ENCODE data around the gene NRXN3.
A peak's percentile ranks its signal among the peaks of the same experiment; 100 is the strongest.
"Not testable (repeated sequence)": the region's sequence is repeated elsewhere in the genome, so short reads cannot be mapped to it uniquely, and the experiment has no call there.

Gene NRXN3

DNA sequence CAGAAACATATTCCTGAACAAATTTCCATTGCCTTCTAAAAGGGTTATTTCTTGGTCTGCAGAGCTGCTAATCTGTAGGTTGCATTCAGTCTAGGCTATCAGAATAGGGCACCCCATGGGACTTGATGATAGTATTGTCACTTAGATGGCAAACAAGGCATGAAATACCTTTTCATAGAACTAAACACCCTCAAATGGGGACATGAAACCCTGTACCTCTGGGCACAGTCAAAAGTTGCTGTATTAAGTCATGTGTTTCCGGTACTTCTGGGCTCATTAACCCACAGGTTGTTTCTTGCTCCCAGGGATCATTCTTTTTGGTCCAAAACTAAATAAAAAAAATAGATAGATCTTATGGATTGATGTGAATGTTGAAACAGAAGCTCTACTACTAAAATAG is 930.4 kb downstream of the NRXN3 start:
- no peak overlapping the region for H3K4me3 ChIP-seq (ENCODE audit: low read depth, low read length)
- peak; percentile 35 for DNase-seq (ENCODE audit: low read depth)
- TF ChIP-seq, protein P1, sequence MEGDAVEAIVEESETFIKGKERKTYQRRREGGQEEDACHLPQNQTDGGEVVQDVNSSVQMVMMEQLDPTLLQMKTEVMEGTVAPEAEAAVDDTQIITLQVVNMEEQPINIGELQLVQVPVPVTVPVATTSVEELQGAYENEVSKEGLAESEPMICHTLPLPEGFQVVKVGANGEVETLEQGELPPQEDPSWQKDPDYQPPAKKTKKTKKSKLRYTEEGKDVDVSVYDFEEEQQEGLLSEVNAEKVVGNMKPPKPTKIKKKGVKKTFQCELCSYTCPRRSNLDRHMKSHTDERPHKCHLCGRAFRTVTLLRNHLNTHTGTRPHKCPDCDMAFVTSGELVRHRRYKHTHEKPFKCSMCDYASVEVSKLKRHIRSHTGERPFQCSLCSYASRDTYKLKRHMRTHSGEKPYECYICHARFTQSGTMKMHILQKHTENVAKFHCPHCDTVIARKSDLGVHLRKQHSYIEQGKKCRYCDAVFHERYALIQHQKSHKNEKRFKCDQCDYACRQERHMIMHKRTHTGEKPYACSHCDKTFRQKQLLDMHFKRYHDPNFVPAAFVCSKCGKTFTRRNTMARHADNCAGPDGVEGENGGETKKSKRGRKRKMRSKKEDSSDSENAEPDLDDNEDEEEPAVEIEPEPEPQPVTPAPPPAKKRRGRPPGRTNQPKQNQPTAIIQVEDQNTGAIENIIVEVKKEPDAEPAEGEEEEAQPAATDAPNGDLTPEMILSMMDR (IDR thresholded peaks at IDR 0.05; ENCODE audit: insufficient read depth, low read depth, low read length, missing control alignments) = no peak

GRCh38 chr14:79101388-79101787 is 931.2 kb downstream of the NRXN3 start:
- no peak overlapping the region for H3K4me3 ChIP-seq (ENCODE audit: low read depth, low read length)
- TF ChIP-seq, protein P1 (IDR thresholded peaks at IDR 0.05; ENCODE audit: insufficient read depth, low read depth, low read length, missing control alignments) = no peak
- DNase-seq (ENCODE audit: low read depth) = peak; percentile 7

DNA sequence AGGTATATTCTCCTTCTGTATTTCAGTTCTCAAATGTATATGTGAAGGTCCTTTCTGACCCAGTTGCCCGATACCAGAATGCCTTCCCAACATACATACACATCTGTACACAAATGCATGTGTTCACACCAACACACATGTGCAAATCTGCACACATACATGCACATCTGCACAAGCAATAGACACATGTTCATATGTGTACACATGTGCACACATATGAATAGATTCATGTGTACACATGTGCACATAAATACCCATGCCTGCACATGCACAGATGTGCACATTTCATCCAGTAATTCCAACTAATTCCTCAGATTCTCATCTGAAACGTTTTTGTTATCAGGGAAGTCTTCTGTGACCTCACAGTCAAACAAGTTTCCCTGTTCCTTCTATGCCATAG is 933.6 kb downstream of the NRXN3 start:
- DNase-seq (ENCODE audit: low read depth) = no peak
- TF ChIP-seq, protein P1 (IDR thresholded peaks at IDR 0.05; ENCODE audit: insufficient read depth, low read depth, low read length, missing control alignments) = no peak
- H3K4me3 ChIP-seq (ENCODE audit: low read depth, low read length) = no peak overlapping the region

DNA sequence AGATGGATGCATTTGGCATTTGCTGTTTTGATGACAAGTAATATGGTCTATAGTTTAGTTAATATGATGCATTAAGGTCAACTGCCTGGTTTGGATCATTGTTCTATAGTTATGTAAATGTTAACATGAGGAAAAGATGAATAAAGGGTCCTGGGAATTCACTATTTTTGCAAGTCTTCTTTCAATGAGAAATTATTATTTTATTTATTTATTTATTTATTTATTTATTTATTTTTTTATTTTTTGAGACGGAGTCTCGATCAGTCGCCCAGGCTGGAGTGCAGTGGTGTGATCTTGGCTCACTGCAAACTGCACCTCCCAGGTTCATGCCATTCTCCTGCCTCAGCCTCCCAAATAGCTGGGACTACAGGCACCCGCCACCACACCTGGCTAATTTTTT is 940.4 kb downstream of the NRXN3 start:
- not testable (repeated sequence) for H3K4me3 ChIP-seq (ENCODE audit: low read depth, low read length); DNase-seq (ENCODE audit: low read depth)

GRCh38 chr14:79111987-79112501 is 941.9 kb downstream of the NRXN3 start:
- no peak overlapping the region for H3K4me3 ChIP-seq (ENCODE audit: low read depth, low read length)
- DNase-seq (ENCODE audit: low read depth) = no peak
- TF ChIP-seq, protein P1 (IDR thresholded peaks at IDR 0.05; ENCODE audit: insufficient read depth, low read depth, low read length, missing control alignments) = no peak

DNA sequence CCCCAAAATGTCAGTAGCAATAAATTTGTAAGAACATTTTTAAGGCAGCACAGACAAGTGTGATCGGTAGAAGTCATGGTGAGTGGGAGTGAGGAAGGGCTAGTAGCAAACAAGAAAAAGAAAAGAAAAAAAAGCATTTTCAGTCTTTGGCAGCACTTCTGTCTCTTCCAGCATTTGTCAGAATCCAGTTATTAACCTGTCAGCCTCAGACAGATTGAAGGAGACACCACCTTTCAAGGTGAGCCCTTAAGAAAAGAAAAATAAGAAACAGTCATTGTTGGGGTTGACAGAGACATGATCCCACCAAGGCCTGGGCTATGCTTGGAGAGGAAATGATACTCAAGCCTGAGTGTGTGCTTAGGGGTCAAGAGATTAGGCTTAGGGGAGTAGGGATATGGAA is 947.4 kb downstream of the NRXN3 start:
- TF ChIP-seq, protein P1 (IDR thresholded peaks at IDR 0.05; ENCODE audit: insufficient read depth, low read depth, low read length, missing control alignments) = no peak
- no peak overlapping the region for H3K4me3 ChIP-seq (ENCODE audit: low read depth, low read length)
- no peak for DNase-seq (ENCODE audit: low read depth)

GRCh38 chr14:79118291-79118690 is 948.1 kb downstream of the NRXN3 start:
- TF ChIP-seq, protein P1 (IDR thresholded peaks at IDR 0.05; ENCODE audit: insufficient read depth, low read depth, low read length, missing control alignments) = no peak
- no peak for DNase-seq (ENCODE audit: low read depth)
- H3K4me3 ChIP-seq (ENCODE audit: low read depth, low read length) = no peak overlapping the region
